ENCODE results near the gene CLIP1. TPM values are rescaled to one million over a fixed set of nuclear protein-coding genes. Genes with fewer than 3 reads are reported as not detected.

Gene CLIP1
- total and polyA plus RNA-seq, 2 of the 4 experiments (the other 2 are of a cell fraction): 38.0 to 54.8 TPM

DNA sequence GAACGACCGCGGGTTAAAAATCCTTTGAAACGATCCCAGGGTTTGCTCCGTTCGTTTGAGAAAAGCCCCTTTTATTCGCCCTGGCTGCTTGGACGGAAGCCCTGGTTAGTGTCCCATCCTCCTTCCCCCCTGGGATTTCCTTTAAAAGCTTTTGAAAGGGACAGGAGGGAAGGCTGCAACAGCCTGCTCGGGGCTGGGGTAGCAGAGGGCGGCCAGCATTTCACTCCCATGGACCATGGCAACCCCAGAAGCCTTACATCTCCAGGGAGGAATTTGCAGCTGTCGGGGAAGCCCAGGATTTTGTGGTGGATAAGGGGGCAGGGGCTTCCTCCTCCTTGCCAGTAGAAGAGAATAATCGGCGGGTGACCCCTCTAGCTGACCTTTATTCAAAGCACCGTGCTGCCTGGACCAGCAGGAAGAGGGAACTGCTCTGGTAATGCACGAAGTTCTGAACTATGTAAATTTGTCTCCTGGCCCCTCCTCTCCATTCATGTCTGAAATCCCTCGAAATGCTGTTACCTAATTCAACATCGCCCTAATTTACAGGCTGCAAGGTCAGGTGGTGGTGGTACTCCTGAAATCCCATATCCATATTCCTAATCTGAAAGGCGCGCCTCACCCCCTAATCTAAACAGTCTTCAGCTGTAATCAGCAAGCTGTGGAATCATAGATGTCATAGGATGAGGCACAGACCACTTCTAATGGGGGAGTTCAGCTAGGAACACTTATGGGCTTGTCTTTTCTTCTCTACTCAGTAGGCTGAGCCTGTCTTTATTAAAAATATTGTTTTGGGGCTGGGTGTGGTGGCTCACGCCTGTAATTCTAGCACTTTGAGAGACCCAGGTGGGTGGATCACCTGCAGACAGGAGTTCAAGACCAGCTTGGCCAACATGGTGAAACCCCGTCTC lies 1.0 kb upstream of the CLIP1 start:
- DNase-seq (peak; percentile 62), ATAC-seq (ENCODE audit: low read depth) (peak; percentile 15)
- Histone ChIP-seq H3K56ac (ENCODE audit: extremely low read depth, insufficient read depth, low read length) (peak overlapping the region; percentile 82), H3K27ac (ENCODE audit: insufficient read depth, low read length) (peak overlapping the region; percentile 65), H4K8ac (ENCODE audit: low read depth in 2 of 2, low read length in 2 of 2) (peak overlapping the region; percentile 56 to 67), H3K9me1 (ENCODE audit: insufficient read depth, low read length) (peaks cover 4% of the 10 kb centered on the region), H4K91ac (ENCODE audit: insufficient read depth, low read depth, low read length) (peak overlapping the region; percentile 88), H2BK15ac (ENCODE audit: low read depth, low read length) (peak overlapping the region; percentile 5; the same call in 2 of the 3 replicates), H3K18ac (ENCODE audit: low read depth, low read length) (peak overlapping the region; percentile 11), H2BK20ac (ENCODE audit: low read depth, low read length) (peak overlapping the region; percentile 41), H2BK5ac (ENCODE audit: low read depth, low read length, poor library complexity, severe bottlenecking) (peak overlapping the region; percentile 59), H3K9me3 (ENCODE audit: control insufficient read depth, insufficient read depth, low read length) (no peaks in the 10 kb centered on the region), H2AK5ac (ENCODE audit: low read depth, low read length) (peak overlapping the region; percentile 42), H3K14ac (replicated peaks; ENCODE audit: low read depth, low read length) (peak overlapping the region; percentile 95), H3K23ac (ENCODE audit: low read depth, low read length) (peak overlapping the region; percentile 93), H2AFZ (replicated peaks; ENCODE audit: low read length, poor library complexity) (peak overlapping the region; percentile 97), H3K4me3 (ENCODE audit: insufficient read depth, low read depth, low read length) (peak overlapping the region; percentile 86), H3K27me3 (ENCODE audit: control insufficient read depth, insufficient read depth, low read length) (no peaks in the 10 kb centered on the region), H4K5ac (ENCODE audit: low read depth, low read length) (peak overlapping the region; percentile 13), H3K4me1 (ENCODE audit: control insufficient read depth, insufficient read depth, low read length) (peaks cover 10% of the 10 kb centered on the region), H3K4ac (ENCODE audit: low read depth, low read length) (peak overlapping the region; percentile 95), H2BK120ac (ENCODE audit: low read depth, low read length) (peak overlapping the region; percentile 80), H3K4me2 (ENCODE audit: low read depth, low read length) (peak overlapping the region; percentile 81), H3K9ac (ENCODE audit: low read depth, low read length) (peak overlapping the region; percentile 78), H3K79me1 (ENCODE audit: low read depth in 1 of 2, low read length in 2 of 2) (peaks cover 0 to 41% of the 10 kb centered on the region in 2 experiments; a peak in 2 of 4 replicates), H3K36me3 (ENCODE audit: control insufficient read depth, insufficient read depth, low read length) (no peaks in the 10 kb centered on the region), H4K20me1 (ENCODE audit: insufficient read depth, low read length) (peaks cover 20% of the 10 kb centered on the region), H2AK9ac (replicated peaks; ENCODE audit: low read depth, low read length, poor library complexity) (peak overlapping the region; percentile 98)
- POLR2A ChIA-PET (ENCODE audit: unreplicated experiment): interaction anchor here (0.6 kb wide), 2 partner anchors 24 to 48 kb away, joined by 3 to 5 read pairs; no protein-coding TSS in a partner anchor
- in situ Hi-C loops (cut with MboI; ENCODE audit: low sequenced_read_pairs) (no loop called here), intact Hi-C loops (cut with micrococcal nuclease) (loop anchor here (1.0 kb wide), 1 partner anchor 8 kb away; no protein-coding TSS in a partner anchor), dilution Hi-C loops (cut with HindIII; ENCODE audit: low sequenced_read_pairs, unreplicated experiment) (no loop called here)
- CTCF ChIA-PET: interaction anchor here (1.9 kb wide), 1 partner anchor 48 kb away, joined by 5 read pairs; no protein-coding TSS in a partner anchor
- BruUV-seq (replicated peaks): TSS peak; percentile 73
- WGBS, 2 experiments (ENCODE audit: extremely low coverage in 2 of 2, insufficient read length in 1 of 2): no CpG with 5 or more reads among the region's 21 CpGs
- TF ChIP-seq POLR2A (IDR thresholded peaks at IDR 0.05; ENCODE audit: low read depth, low read length): no peak
- TF ChIP-seq RAD21 (IDR thresholded peaks at IDR 0.05; ENCODE audit: low read length): no peak
- TF ChIP-seq CEBPB (IDR thresholded peaks at IDR 0.05; ENCODE audit: low read depth, low read length): no peak
- TF ChIP-seq MAFK (IDR thresholded peaks at IDR 0.05; ENCODE audit: low read depth, low read length): no peak
- TF ChIP-seq SMC3 (IDR thresholded peaks at IDR 0.05; ENCODE audit: low read depth, low read length): no peak
- no peak for TF ChIP-seq NFE2L2 (IDR thresholded peaks at IDR 0.05; ENCODE audit: low read depth, low read length)
- TF ChIP-seq MAZ (IDR thresholded peaks at IDR 0.05; ENCODE audit: borderline replicate concordance, low read depth, low read length): no peak; the same call in 1 of the 2 replicates
- TF ChIP-seq BHLHE40 (IDR thresholded peaks at IDR 0.05; ENCODE audit: low read depth, low read length): no peak
- TF ChIP-seq RCOR1 (IDR thresholded peaks at IDR 0.05; ENCODE audit: insufficient replicate concordance, low read length): no peak
- no peak for TF ChIP-seq FOS (IDR thresholded peaks at IDR 0.05; ENCODE audit: low read depth, low read length)
- TF ChIP-seq, protein P1, sequence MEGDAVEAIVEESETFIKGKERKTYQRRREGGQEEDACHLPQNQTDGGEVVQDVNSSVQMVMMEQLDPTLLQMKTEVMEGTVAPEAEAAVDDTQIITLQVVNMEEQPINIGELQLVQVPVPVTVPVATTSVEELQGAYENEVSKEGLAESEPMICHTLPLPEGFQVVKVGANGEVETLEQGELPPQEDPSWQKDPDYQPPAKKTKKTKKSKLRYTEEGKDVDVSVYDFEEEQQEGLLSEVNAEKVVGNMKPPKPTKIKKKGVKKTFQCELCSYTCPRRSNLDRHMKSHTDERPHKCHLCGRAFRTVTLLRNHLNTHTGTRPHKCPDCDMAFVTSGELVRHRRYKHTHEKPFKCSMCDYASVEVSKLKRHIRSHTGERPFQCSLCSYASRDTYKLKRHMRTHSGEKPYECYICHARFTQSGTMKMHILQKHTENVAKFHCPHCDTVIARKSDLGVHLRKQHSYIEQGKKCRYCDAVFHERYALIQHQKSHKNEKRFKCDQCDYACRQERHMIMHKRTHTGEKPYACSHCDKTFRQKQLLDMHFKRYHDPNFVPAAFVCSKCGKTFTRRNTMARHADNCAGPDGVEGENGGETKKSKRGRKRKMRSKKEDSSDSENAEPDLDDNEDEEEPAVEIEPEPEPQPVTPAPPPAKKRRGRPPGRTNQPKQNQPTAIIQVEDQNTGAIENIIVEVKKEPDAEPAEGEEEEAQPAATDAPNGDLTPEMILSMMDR (conservative IDR thresholded peaks at IDR 0.05; ENCODE audit: low read depth, low read length): no peak
- no peak for TF ChIP-seq RFX5 (IDR thresholded peaks at IDR 0.05; ENCODE audit: low read depth, low read length)
- TF ChIP-seq MXI1 (IDR thresholded peaks at IDR 0.05; ENCODE audit: borderline replicate concordance, low read depth, low read length): no peak
- TF ChIP-seq, protein P2, sequence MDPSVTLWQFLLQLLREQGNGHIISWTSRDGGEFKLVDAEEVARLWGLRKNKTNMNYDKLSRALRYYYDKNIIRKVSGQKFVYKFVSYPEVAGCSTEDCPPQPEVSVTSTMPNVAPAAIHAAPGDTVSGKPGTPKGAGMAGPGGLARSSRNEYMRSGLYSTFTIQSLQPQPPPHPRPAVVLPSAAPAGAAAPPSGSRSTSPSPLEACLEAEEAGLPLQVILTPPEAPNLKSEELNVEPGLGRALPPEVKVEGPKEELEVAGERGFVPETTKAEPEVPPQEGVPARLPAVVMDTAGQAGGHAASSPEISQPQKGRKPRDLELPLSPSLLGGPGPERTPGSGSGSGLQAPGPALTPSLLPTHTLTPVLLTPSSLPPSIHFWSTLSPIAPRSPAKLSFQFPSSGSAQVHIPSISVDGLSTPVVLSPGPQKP (IDR thresholded peaks at IDR 0.05; ENCODE audit: borderline replicate concordance, low read depth, low read length): no peak
- no peak for TF ChIP-seq CHD1 (IDR thresholded peaks at IDR 0.05; ENCODE audit: low read depth, low read length)

All from IMR-90 (cell line).